Activated CD8-positive, alpha-beta memory T cell treated with anti-CD3 and anti-CD28 coated beads, Interleukin-2, amount 50 U/mL, for 24 hours (primary cell): ENCODE results near the gene SYT17.

Experiments used
- DNase-seq: peaks from one replicate; pipeline ENCODE4 v3.0.0-alpha.2; 2020; ENCODE audit errors: extremely low read depth

SYT17 gene

GRCh38 chr16:19299565-19299964, 131.5 kb downstream of the SYT17 start:
- no peak for DNase-seq

- no peak for DNase-seq
Observed at GRCh38 chr16:19301931-19302330, 133.9 kb downstream of the SYT17 start.

GRCh38 chr16:19304750-19305149, 136.7 kb downstream of the SYT17 start:
- DNase-seq: no peak

- no peak for DNase-seq
Observed at GRCh38 chr16:19305443-19305842, 137.4 kb downstream of the SYT17 start.

GRCh38 chr16:19307587-19308241, 139.7 kb downstream of the SYT17 start:
- DNase-seq: no peak

GRCh38 chr16:19308392-19308791, 140.4 kb downstream of the SYT17 start:
- no peak for DNase-seq

- DNase-seq: no peak
Observed at GRCh38 chr16:19309178-19309577, 141.1 kb downstream of the SYT17 start.

GRCh38 chr16:19314718-19315425, 146.8 kb downstream of the SYT17 start:
- DNase-seq: no peak

GRCh38 chr16:19315889-19316433, 147.9 kb downstream of the SYT17 start:
- DNase-seq: no peak

GRCh38 chr16:19316846-19317245, 148.8 kb downstream of the SYT17 start:
- DNase-seq: no peak
